ENCODE results near the gene NEO1.

The NEO1 gene

DNA sequence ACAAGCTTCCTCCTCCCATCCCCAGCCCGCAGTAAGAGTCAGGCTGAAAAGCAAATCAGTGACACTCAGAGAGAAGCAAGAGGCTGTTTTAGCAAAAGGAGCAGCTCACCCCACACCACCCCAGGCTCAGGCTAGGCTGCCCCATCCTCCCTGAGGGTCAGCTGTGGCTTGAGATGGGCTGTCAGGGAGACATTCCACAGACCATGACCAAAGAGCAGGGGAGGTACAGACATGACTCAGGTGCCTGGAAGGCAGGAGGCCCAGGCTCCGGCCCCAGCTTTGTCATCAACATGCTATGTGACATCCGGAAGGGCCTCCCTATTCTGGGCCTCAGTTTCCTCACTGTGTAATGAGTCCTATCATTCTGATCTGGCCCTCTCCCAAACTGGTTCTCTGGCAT is 291.8 kb downstream of the NEO1 start:
- no peak for ATAC-seq (ENCODE audit: insufficient read depth, low read depth)
- no peak overlapping the region for H3K4me3 ChIP-seq (ENCODE audit: low read depth in 1 of 2, low read length in 2 of 2)
- no peak for DNase-seq
- H3K79me2 ChIP-seq (ENCODE audit: insufficient read depth, low read length), result no peaks in the 10 kb centered on the region
- peaks cover 10% of the 10 kb centered on the region; the same call in 1 of the 2 replicates for H4K20me1 ChIP-seq (ENCODE audit: insufficient read depth, low read length)
- no peaks in the 10 kb centered on the region for H3K27me3 ChIP-seq (ENCODE audit: insufficient read depth, low read length, poor library complexity)
- H3K4me2 ChIP-seq (ENCODE audit: insufficient read depth, low read length), result no peak overlapping the region
- H2AFZ ChIP-seq (ENCODE audit: low read depth, low read length), result no peak overlapping the region
- TF ChIP-seq, protein P1, sequence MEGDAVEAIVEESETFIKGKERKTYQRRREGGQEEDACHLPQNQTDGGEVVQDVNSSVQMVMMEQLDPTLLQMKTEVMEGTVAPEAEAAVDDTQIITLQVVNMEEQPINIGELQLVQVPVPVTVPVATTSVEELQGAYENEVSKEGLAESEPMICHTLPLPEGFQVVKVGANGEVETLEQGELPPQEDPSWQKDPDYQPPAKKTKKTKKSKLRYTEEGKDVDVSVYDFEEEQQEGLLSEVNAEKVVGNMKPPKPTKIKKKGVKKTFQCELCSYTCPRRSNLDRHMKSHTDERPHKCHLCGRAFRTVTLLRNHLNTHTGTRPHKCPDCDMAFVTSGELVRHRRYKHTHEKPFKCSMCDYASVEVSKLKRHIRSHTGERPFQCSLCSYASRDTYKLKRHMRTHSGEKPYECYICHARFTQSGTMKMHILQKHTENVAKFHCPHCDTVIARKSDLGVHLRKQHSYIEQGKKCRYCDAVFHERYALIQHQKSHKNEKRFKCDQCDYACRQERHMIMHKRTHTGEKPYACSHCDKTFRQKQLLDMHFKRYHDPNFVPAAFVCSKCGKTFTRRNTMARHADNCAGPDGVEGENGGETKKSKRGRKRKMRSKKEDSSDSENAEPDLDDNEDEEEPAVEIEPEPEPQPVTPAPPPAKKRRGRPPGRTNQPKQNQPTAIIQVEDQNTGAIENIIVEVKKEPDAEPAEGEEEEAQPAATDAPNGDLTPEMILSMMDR (IDR thresholded peaks at IDR 0.05; ENCODE audit: borderline replicate concordance, extremely low read depth, low read length, poor library complexity, severe bottlenecking), result no peak
- no peak for TF ChIP-seq EZH2 (IDR thresholded peaks at IDR 0.05; ENCODE audit: borderline replicate concordance, low read depth, low read length, severe bottlenecking)
- H3K36me3 ChIP-seq (ENCODE audit: insufficient read depth, low read length), result no peaks in the 10 kb centered on the region
- H3K27ac ChIP-seq (ENCODE audit: low read length), result no peak overlapping the region
- H3K4me1 ChIP-seq (ENCODE audit: insufficient read depth, low read length), result no peaks in the 10 kb centered on the region
- H3K9ac ChIP-seq (ENCODE audit: low read depth, low read length), result no peak overlapping the region
- H3K9me3 ChIP-seq (ENCODE audit: insufficient read depth, low read length, severe bottlenecking), result no peaks in the 10 kb centered on the region

DNA sequence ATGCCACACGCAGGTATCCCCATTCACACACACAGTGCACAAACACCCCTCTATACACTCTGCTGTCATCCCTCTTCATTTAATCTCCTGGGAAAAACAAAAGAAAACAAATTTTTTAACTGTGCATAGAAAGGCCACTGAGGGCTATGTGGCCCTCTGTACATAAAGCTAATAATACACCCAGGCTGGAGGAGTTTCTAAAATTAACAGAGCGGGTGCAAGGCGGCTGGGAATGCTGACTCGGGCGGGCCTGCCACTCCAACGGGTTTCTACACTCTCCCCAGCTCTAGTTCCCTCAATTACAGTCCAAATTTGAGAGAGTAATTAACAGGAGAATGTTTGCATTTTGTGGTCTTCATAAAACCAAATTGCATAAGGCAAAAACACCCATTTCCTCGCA is 293.4 kb downstream of the NEO1 start:
- H3K4me3 ChIP-seq (ENCODE audit: low read depth in 1 of 2, low read length in 2 of 2), result no peak overlapping the region
- TF ChIP-seq, protein P1 (IDR thresholded peaks at IDR 0.05; ENCODE audit: borderline replicate concordance, extremely low read depth, low read length, poor library complexity, severe bottlenecking), result no peak
- TF ChIP-seq EZH2 (IDR thresholded peaks at IDR 0.05; ENCODE audit: borderline replicate concordance, low read depth, low read length, severe bottlenecking), result no peak
- H3K9ac ChIP-seq (ENCODE audit: low read depth, low read length), result no peak overlapping the region
- H3K9me3 ChIP-seq (ENCODE audit: insufficient read depth, low read length, severe bottlenecking), result no peaks in the 10 kb centered on the region
- H4K20me1 ChIP-seq (ENCODE audit: insufficient read depth, low read length), result peaks cover 15% of the 10 kb centered on the region; the same call in 1 of the 2 replicates
- no peak overlapping the region for H3K4me2 ChIP-seq (ENCODE audit: insufficient read depth, low read length)
- ATAC-seq (ENCODE audit: insufficient read depth, low read depth) (no peak), DNase-seq (no peak)
- no peaks in the 10 kb centered on the region for H3K4me1 ChIP-seq (ENCODE audit: insufficient read depth, low read length)
- no peak overlapping the region for H2AFZ ChIP-seq (ENCODE audit: low read depth, low read length)
- no peaks in the 10 kb centered on the region for H3K79me2 ChIP-seq (ENCODE audit: insufficient read depth, low read length)
- H3K27me3 ChIP-seq (ENCODE audit: insufficient read depth, low read length, poor library complexity), result no peaks in the 10 kb centered on the region
- no peak overlapping the region for H3K27ac ChIP-seq (ENCODE audit: low read length)
- no peaks in the 10 kb centered on the region for H3K36me3 ChIP-seq (ENCODE audit: insufficient read depth, low read length)

DNA sequence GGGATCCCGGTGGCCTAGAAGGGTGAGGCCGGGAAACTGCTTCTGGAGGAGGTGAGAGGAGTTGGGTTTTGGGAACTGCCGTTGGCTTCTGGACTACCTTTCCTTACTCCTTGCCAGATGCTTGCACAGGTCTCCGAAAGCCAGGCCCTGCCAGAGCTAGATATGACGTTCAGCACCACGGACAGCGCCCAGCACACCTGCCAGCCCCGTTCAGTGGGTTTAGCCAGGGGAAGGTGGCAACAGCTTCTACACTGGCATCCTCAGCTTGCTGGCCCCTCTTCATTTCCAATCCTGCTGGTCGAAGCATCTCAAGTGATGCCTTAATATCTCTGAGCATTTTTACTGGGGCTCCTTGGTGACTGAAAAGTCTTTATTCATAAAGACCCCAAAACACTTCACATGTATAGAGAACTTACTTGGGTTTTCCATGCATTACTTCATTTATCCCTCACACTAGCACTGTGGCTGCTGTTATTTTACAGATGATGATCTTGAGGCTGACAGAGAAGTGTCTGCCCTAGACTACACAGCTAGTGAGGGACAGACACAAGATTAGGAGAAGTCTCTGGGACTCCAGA is 294.6 kb downstream of the NEO1 start:
- Histone ChIP-seq H3K4me1 (ENCODE audit: insufficient read depth, low read length) (no peaks in the 10 kb centered on the region), H3K9me3 (ENCODE audit: insufficient read depth, low read length, severe bottlenecking) (no peaks in the 10 kb centered on the region), H3K79me2 (ENCODE audit: insufficient read depth, low read length) (no peaks in the 10 kb centered on the region), H3K36me3 (ENCODE audit: insufficient read depth, low read length) (no peaks in the 10 kb centered on the region), H3K4me3 (ENCODE audit: low read depth in 1 of 2, low read length in 2 of 2) (no peak overlapping the region), H4K20me1 (ENCODE audit: insufficient read depth, low read length) (peaks cover 15% of the 10 kb centered on the region; the same call in 1 of the 2 replicates), H3K9ac (ENCODE audit: low read depth, low read length) (no peak overlapping the region), H3K27me3 (ENCODE audit: insufficient read depth, low read length, poor library complexity) (no peaks in the 10 kb centered on the region), H2AFZ (ENCODE audit: low read depth, low read length) (no peak overlapping the region), H3K27ac (ENCODE audit: low read length) (no peak overlapping the region), H3K4me2 (ENCODE audit: insufficient read depth, low read length) (no peak overlapping the region)
- ATAC-seq (ENCODE audit: insufficient read depth, low read depth), result peak; percentile 88
- peak; percentile 75 for DNase-seq
- TF ChIP-seq, protein P1 (IDR thresholded peaks at IDR 0.05; ENCODE audit: borderline replicate concordance, extremely low read depth, low read length, poor library complexity, severe bottlenecking), result no peak
- no peak for TF ChIP-seq EZH2 (IDR thresholded peaks at IDR 0.05; ENCODE audit: borderline replicate concordance, low read depth, low read length, severe bottlenecking)
